Measurements from ENCODE around the gene LIMS4. TPM values are rescaled to one million over a fixed set of nuclear protein-coding genes. Genes with fewer than 3 reads are reported as not detected.
"Not testable (repeated sequence)": the region's sequence is repeated elsewhere in the genome, so short reads cannot be mapped to it uniquely, and the experiment has no call there.

Gene LIMS4
- polyA plus RNA-seq, 1 experiment: 3.6 TPM

DNA sequence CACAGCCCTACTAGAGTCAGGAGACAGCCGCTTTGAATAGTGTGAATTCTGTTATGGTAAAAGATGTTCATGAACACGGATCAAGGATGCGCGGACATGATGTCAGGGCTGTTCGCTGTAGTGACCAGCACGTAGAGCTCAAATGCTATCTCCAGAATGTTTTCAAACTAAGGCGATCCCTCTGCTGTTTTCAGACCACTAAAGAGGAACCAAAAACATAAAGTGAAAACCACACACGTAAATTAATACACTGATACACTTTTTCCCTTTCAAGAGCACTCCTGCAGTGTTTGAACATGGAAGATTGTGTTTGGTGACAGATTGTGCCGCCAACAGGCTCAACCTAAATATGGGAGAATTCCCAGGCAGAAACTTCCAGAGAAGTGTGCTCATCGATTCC, 73.2 kb downstream of the LIMS4 start:
- H3K27ac ChIP-seq (ENCODE audit: low read depth, low read length); DNase-seq (ENCODE audit: low read depth, low spot score); H3K27me3 ChIP-seq (ENCODE audit: control insufficient read depth, insufficient read depth, low read length); CTCF ChIA-PET; H3K9me3 ChIP-seq (ENCODE audit: control insufficient read depth, insufficient read depth, low read length); H3K4me3 ChIP-seq (ENCODE audit: low read depth, low read length); POLR2A ChIA-PET: not testable (repeated sequence)

DNA sequence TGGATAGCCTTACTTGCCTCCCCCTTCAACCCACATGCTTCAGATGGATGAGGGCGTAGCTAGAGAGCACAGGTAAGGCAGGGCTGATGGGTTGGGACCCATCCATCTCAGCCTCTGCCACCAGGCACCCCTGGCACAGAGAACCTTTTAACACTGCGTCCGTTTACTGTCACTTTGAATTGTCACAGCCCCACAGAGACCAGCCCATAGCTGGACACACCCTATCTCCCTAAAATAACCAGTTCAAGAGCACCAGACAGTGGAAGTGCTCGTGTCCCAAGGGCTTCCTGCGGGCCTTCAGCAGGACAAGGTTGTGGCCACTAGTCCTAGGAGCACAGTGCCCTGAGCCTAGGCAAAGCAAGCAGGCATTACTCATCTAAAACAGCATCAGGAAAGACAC, 76.6 kb downstream of the LIMS4 start:
- H3K27ac ChIP-seq (ENCODE audit: low read depth, low read length); H3K4me3 ChIP-seq (ENCODE audit: low read depth, low read length); CTCF ChIA-PET; DNase-seq (ENCODE audit: low read depth, low spot score); H3K9me3 ChIP-seq (ENCODE audit: control insufficient read depth, insufficient read depth, low read length); H3K27me3 ChIP-seq (ENCODE audit: control insufficient read depth, insufficient read depth, low read length); POLR2A ChIA-PET: not testable (repeated sequence)

Small RNAs within 50 kb of the gene (small RNA-seq; reads per million reads assigned to genes)
- not detected for gene AC108938.1 (ENCODE audit: insufficient read length, low read depth)

Other genes starting within 250 kb of the LIMS4 start
- gene RGPD6, start 104.4 kb upstream of the LIMS4 start, polyA plus RNA-seq (2011; rRNA removed): 8.6 and 13.9 TPM in 2 replicates
- 9.1 and 14.1 TPM in 2 replicates for gene BUB1, start 205.2 kb upstream of the LIMS4 start, polyA plus RNA-seq (2011; rRNA removed)